Endothelial cell of umbilical vein (primary cell): Measurements from ENCODE around the gene FAM177B. TPM values are rescaled to one million over a fixed set of nuclear protein-coding genes. Genes with fewer than 3 reads are reported as not detected.

Experiments
- BruUV-seq: library from RNA; stranded (reverse); fragments of 400-500 nt; replicated peaks from 2 replicates; lab custom pipeline; 2021; lab: Mats Ljungman, UMichigan
- CTCF ChIA-PET: fragments of 300-600, 350-600 bp; sonication (Branson Sonifier 250); formaldehyde crosslinking; loops from one replicate; lab custom pipeline; 2021; ENCODE audit warnings: antibody characterized with exemption, inconsistent platforms; lab: Charles Lee
- POLR2A ChIA-PET: fragments of 300-600, 350-600 bp; sonication (Branson Sonifier 250); formaldehyde crosslinking; loops from one replicate; lab custom pipeline; 2021; ENCODE audit warnings: antibody characterized with exemption, inconsistent platforms; lab: Charles Lee
- DNase-seq: peaks from one replicate; pipeline ENCODE4 v3.0.0-alpha.2; 2011; ENCODE audit warnings: low read depth, low spot score
- FAIRE-seq: peaks from 2 replicates; lab custom pipeline; 2011; peaks lifted over from hg19 to GRCh38; lab: Jason Lieb, UNC
- H2AFZ ChIP-seq: 2 replicates; pipeline ENCODE4 v1.6.0; 2012; ENCODE audit warnings: low read depth, low read length, control low read depth, inconsistent platforms
- H3K27ac ChIP-seq: 2 replicates; pipeline ENCODE4 v1.5.1; 2011; ENCODE audit warnings: low read depth, mild to moderate bottlenecking, control low read depth, low read length, moderate library complexity; ENCODE audit not compliant: insufficient read depth
- H3K27me3 ChIP-seq, 2 experiments: 2 replicates each; pipeline versions ENCODE4 v1.6.0 to v1.6.1; 2011; ENCODE audit warnings: low read length in 2 of 2, mixed read lengths in 1 of 2; ENCODE audit not compliant: control insufficient read depth in 2 of 2, insufficient read depth in 2 of 2
- H3K36me3 ChIP-seq, 2 experiments: 2 replicates in 1 of 2; 3 replicates in 1 of 2; pipeline ENCODE4 v1.5.1; 2011; ENCODE audit warnings: low read length in 2 of 2, mild to moderate bottlenecking in 1 of 2, moderate library complexity in 1 of 2; ENCODE audit not compliant: control insufficient read depth in 2 of 2, insufficient read depth in 2 of 2; ENCODE audit errors: extremely low read depth in 1 of 2
- H3K4me1 ChIP-seq: 3 replicates; pipeline ENCODE4 v1.5.1; 2011; ENCODE audit warnings: mild to moderate bottlenecking, low read length; ENCODE audit not compliant: control insufficient read depth, insufficient read depth; ENCODE audit errors: extremely low read depth
- H3K4me2 ChIP-seq: 2 replicates; pipeline ENCODE4 v1.6.1; 2011; ENCODE audit warnings: low read length, control low read depth, mixed read lengths; ENCODE audit not compliant: insufficient read depth
- H3K4me3 ChIP-seq, 3 experiments: fragments of 200-600 bp in 1 of 3; sonication (generic), shearing (Covaris generic) in 1 of 3; replicated peaks in 1 of 3; 2 replicates each; pipeline ENCODE4 v1.5.1; 2011 to 2016; ENCODE audit warnings: control low read depth in 3 of 3, low read length in 3 of 3, mild to moderate bottlenecking in 2 of 3, inconsistent platforms in 1 of 3, low read depth in 1 of 3, moderate library complexity in 1 of 3; ENCODE audit not compliant: insufficient read depth in 1 of 3
- H3K79me2 ChIP-seq: 2 replicates; pipeline ENCODE4 v1.6.0; 2012; ENCODE audit warnings: low read length, inconsistent platforms; ENCODE audit not compliant: control insufficient read depth, insufficient read depth
- H3K9ac ChIP-seq: replicated peaks from 2 replicates; pipeline ENCODE3; 2011; ENCODE audit warnings: low read length, control low read depth; ENCODE audit not compliant: insufficient read depth; ENCODE audit errors: extremely low read depth
- H3K9me1 ChIP-seq: replicated peaks from 3 replicates; pipeline ENCODE4 v1.6.0; 2011; ENCODE audit warnings: mild to moderate bottlenecking, low read length; ENCODE audit not compliant: control insufficient read depth, insufficient read depth; ENCODE audit errors: extremely low read depth
- H3K9me3 ChIP-seq: replicated peaks from 2 replicates; pipeline ENCODE4 v1.5.1; 2012; ENCODE audit warnings: low read length, inconsistent platforms; ENCODE audit not compliant: control insufficient read depth, insufficient read depth
- H4K20me1 ChIP-seq: replicated peaks from 2 replicates; pipeline ENCODE3; 2011; ENCODE audit warnings: mild to moderate bottlenecking, low read length; ENCODE audit not compliant: control insufficient read depth, insufficient read depth; ENCODE audit errors: extremely low read depth
- CTCF ChIP-seq, 2 donors: IDR thresholded peaks; 1 replicate in 1 of 2; 2 replicates in 1 of 2; pipeline ENCODE4 v1.5.1; 2011; ENCODE audit warnings: low read length in 2 of 2, mild to moderate bottlenecking in 2 of 2, moderate library complexity in 2 of 2, control low read depth in 1 of 2, inconsistent platforms in 1 of 2, low read depth in 1 of 2; ENCODE audit not compliant: insufficient read depth in 1 of 2; ENCODE audit errors: extremely low read depth in 1 of 2
- EZH2 ChIP-seq: IDR thresholded peaks from 2 replicates; pipeline ENCODE4 v1.6.1; 2012; ENCODE audit warnings: borderline replicate concordance, low read depth, mild to moderate bottlenecking, moderate library complexity, low read length, inconsistent platforms; ENCODE audit not compliant: severe bottlenecking
- FOS ChIP-seq: IDR thresholded peaks from 2 replicates; pipeline ENCODE4 v1.6.1; 2011; ENCODE audit warnings: mild to moderate bottlenecking, low read length, moderate library complexity, borderline replicate concordance; ENCODE audit not compliant: insufficient read depth
- GATA2 ChIP-seq: IDR thresholded peaks from 2 replicates; pipeline ENCODE4 v1.7.0; 2011; ENCODE audit warnings: low read depth, mild to moderate bottlenecking, moderate library complexity, mixed read lengths, low read length; ENCODE audit not compliant: insufficient read length, insufficient read depth
- JUN ChIP-seq: IDR thresholded peaks from 2 replicates; pipeline ENCODE4 v1.6.1; 2011; ENCODE audit warnings: borderline replicate concordance, low read depth; ENCODE audit not compliant: insufficient read length, insufficient read depth
- MAX ChIP-seq: IDR thresholded peaks from 2 replicates; pipeline ENCODE4 v1.6.1; 2011; ENCODE audit not compliant: insufficient read depth, insufficient read length
- MYC ChIP-seq: IDR thresholded peaks from one replicate; pipeline ENCODE4 v1.6.1; 2011; ENCODE audit warnings: mild to moderate bottlenecking, low read depth, low read length
- POLR2A ChIP-seq: IDR thresholded peaks from 2 replicates; pipeline ENCODE4 v1.6.1; 2012; ENCODE audit warnings: low read depth, mild to moderate bottlenecking, control low read depth, low read length
- POLR2AphosphoS5 ChIP-seq: IDR thresholded peaks from 2 replicates; pipeline ENCODE4 v1.6.1; 2012; ENCODE audit warnings: low read depth, mild to moderate bottlenecking, control low read depth, low read length, moderate library complexity; ENCODE audit not compliant: insufficient read depth
- dilution Hi-C: fragments of 300-500 bp; cut with MboI; formaldehyde crosslinking; loops from one replicate; pipeline ENCODE4 v1.15.0; 2019; ENCODE audit warnings: low sequenced_read_pairs; ENCODE audit not compliant: extremely low pct_ligation_motif_present
- intact Hi-C: fragments of 100-400 bp; cut with micrococcal nuclease; formaldehyde crosslinking; loops from one replicate; pipeline ENCODE4 v1.10.0; 2022
- polyA plus RNA-seq, 4 experiments: library from polyadenylated mRNA; depleted of rRNA in 3 of 4; stranded (reverse) in 3 of 4; unstranded in 1 of 4; fragments of >200 nt; gene quantifications; 2 replicates each; pipeline versions ENCODE4 v1.2.1 to v1.2.3, GENCODE V29; 2011 to 2012; ENCODE audit warnings: missing spikeins in 1 of 4
- total RNA-seq: library from RNA; stranded (reverse); gene quantifications from 2 replicates; pipeline ENCODE4 v1.2.3, GENCODE V29; 2021

The FAM177B gene
- total and polyA plus RNA-seq, 2 donors (not counting 3 experiments of a cell fraction or from before 2014, with no cell fraction given) = not detected

GRCh38 chr1:222694927-222695326 is 42.1 kb upstream of the FAM177B start:
- H3K27me3 ChIP-seq = no peaks in the 10 kb centered on the region
- no TSS peak for BruUV-seq

GRCh38 chr1:222696741-222697140 is 40.3 kb upstream of the FAM177B start:
- Histone ChIP-seq H3K9me3 (no peaks in the 10 kb centered on the region), H3K36me3 (peaks cover 0 to 6% of the 10 kb centered on the region in 2 experiments), H3K27me3 (no peaks in the 10 kb centered on the region), H2AFZ (no peak overlapping the region), H3K4me2 (no peak overlapping the region), H3K4me1 (peaks cover 3% of the 10 kb centered on the region), H3K9ac (no peak overlapping the region), H3K27ac (no peak overlapping the region), H3K9me1 (no peaks in the 10 kb centered on the region), H4K20me1 (no peaks in the 10 kb centered on the region), H3K79me2 (peaks cover 34% of the 10 kb centered on the region), H3K4me3 (no peak overlapping the region)
- no TSS peak for BruUV-seq
- FAIRE-seq (no peak), DNase-seq (no peak)
- dilution Hi-C loops = no loop called here
- intact Hi-C loops = no loop called here
- TF ChIP-seq EZH2 (no peak), FOS (no peak), MYC (no peak), GATA2 (no peak), MAX (no peak), POLR2A (no peak), CTCF (IDR thresholded peaks at IDR 0.05; ENCODE audit: extremely low read depth in 1 of 2, insufficient read depth in 1 of 2, low read depth in 1 of 2, low read length in 2 of 2) (no peak), POLR2AphosphoS5 (no peak), JUN (no peak)
- ChIA-PET CTCF (interaction anchor here (1.1 kb wide), 1 partner anchor 49 kb away, joined by 3 read pairs; no protein-coding TSS in a partner anchor), POLR2A (no interaction called here)

More at GRCh38 chr1:222694927-222695326, 42.1 kb upstream of the FAM177B start:
- H3K4me2 ChIP-seq = no peak overlapping the region
- dilution Hi-C loops (no loop called here), intact Hi-C loops (no loop called here)
- H4K20me1 ChIP-seq = no peaks in the 10 kb centered on the region
- FAIRE-seq (no peak), DNase-seq (no peak)
- ChIA-PET CTCF (interaction anchor here (1.2 kb wide), 1 partner anchor 10 kb away, joined by 4 read pairs; no protein-coding TSS in a partner anchor), POLR2A (no interaction called here)
- no peaks in the 10 kb centered on the region for H3K9me3 ChIP-seq
- no peak overlapping the region for H3K4me3 ChIP-seq
- TF ChIP-seq JUN = no peak
- TF ChIP-seq POLR2A = no peak
- no peak overlapping the region for H3K9ac ChIP-seq
- H3K4me1 ChIP-seq = peaks cover 3% of the 10 kb centered on the region
- no peak overlapping the region for H2AFZ ChIP-seq
- H3K9me1 ChIP-seq = no peaks in the 10 kb centered on the region
- H3K27ac ChIP-seq = no peak overlapping the region
- peaks cover 32% of the 10 kb centered on the region for H3K79me2 ChIP-seq
- H3K36me3 ChIP-seq = peaks cover 0 to 4% of the 10 kb centered on the region in 2 experiments
